NCI-H69 (cell line): Measurements from ENCODE around the gene MVD.
"Not testable (repeated sequence)": the region's sequence is repeated elsewhere in the genome, so short reads cannot be mapped to it uniquely, and the experiment has no call there.

ENCODE experiments used
- DNase-seq: peaks from one replicate; lab custom pipeline; 2025; lab: John Stamatoyannopoulos, UW

The MVD gene

GRCh38 chr16:88681709-88682451, 19.0 kb upstream of the MVD start:
- DNase-seq, result no peak

- peak; percentile 22 for DNase-seq
Measured at GRCh38 chr16:88681084-88681680, 18.3 kb upstream of the MVD start.

- no peak for DNase-seq
Measured at GRCh38 chr16:88680554-88681083, 17.7 kb upstream of the MVD start.

- peak; percentile 21 for DNase-seq
Measured at GRCh38 chr16:88678224-88678979, 15.5 kb upstream of the MVD start.

- DNase-seq, result no peak
Measured at GRCh38 chr16:88677721-88678120, 14.8 kb upstream of the MVD start.

GRCh38 chr16:88676502-88677242, 13.8 kb upstream of the MVD start:
- DNase-seq, result no peak

GRCh38 chr16:88673716-88674379, 11.0 kb upstream of the MVD start:
- no peak for DNase-seq

GRCh38 chr16:88672776-88673175, 9.9 kb upstream of the MVD start:
- DNase-seq, result peak; percentile 23

GRCh38 chr16:88671806-88672205, 8.9 kb upstream of the MVD start:
- no peak for DNase-seq

- no peak for DNase-seq
Measured at GRCh38 chr16:88669980-88670379, 7.1 kb upstream of the MVD start.

- DNase-seq, result not testable (repeated sequence)
Measured at GRCh38 chr16:88669493-88669892, 6.6 kb upstream of the MVD start.

GRCh38 chr16:88667461-88667860, 4.6 kb upstream of the MVD start:
- no peak for DNase-seq

- DNase-seq, result no peak
Measured at GRCh38 chr16:88665570-88665969, 2.7 kb upstream of the MVD start.

GRCh38 chr16:88665148-88665547, 2.3 kb upstream of the MVD start:
- DNase-seq, result no peak

- DNase-seq, result no peak
Measured at GRCh38 chr16:88662222-88662842, 559 bp downstream of the MVD start.

- no peak for DNase-seq
Measured at GRCh38 chr16:88661468-88661867, 1.4 kb downstream of the MVD start.

GRCh38 chr16:88659160-88659559, 3.7 kb downstream of the MVD start:
- DNase-seq, result no peak

- no peak for DNase-seq
Measured at GRCh38 chr16:88658714-88659113, 4.2 kb downstream of the MVD start.

GRCh38 chr16:88657371-88657770, 5.5 kb downstream of the MVD start:
- no peak for DNase-seq

GRCh38 chr16:88656291-88656980, 6.5 kb downstream of the MVD start:
- DNase-seq, result no peak
